ENCODE results near the gene MBLAC1. TPM values are rescaled to one million over a fixed set of nuclear protein-coding genes. Genes with fewer than 3 reads are reported as not detected.

MBLAC1 gene, protein sequence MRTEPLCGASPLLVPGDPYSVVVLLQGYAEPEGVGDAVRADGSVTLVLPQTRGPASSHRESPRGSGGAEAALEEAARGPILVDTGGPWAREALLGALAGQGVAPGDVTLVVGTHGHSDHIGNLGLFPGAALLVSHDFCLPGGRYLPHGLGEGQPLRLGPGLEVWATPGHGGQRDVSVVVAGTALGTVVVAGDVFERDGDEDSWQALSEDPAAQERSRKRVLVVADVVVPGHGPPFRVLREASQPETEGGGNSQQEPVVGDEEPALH
- total RNA-seq, result 1 to 10 TPM; 2.1 to 5.3 TPM

DNA sequence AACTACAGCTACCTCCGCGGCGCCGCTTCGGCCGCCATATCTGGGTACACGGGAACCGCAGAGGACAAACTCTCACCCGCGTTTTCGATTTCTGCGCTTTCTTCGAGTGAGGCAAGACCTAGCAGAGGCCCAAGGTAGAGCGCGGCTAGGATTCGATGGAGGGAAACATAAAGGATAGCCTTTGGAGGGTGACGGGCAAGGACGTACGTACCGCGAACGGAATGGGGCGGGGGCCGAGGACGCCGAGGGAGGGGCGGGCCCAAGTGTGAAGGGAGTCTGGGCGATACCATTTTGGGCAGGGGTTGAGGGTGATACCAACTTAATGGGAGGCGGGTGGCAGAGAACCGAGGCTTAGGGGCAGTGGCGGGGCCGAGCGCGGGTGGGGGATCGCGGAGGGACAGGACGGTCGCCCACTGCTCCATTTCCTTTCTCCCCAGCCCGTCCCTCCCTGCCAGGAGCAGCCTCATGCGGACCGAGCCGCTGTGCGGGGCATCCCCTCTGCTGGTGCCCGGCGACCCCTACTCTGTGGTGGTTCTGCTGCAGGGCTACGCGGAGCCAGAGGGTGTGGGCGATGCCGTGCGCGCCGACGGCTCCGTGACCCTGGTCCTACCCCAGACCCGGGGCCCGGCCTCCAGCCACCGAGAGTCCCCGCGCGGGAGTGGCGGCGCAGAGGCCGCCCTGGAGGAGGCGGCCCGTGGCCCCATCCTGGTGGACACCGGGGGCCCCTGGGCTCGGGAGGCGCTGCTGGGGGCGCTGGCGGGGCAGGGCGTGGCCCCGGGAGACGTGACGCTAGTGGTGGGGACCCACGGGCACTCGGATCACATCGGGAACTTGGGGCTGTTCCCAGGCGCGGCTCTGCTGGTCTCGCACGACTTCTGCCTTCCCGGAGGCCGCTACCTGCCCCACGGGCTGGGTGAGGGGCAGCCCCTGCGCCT is at the start of gene MBLAC1:
MBLAC1 (plus strand) TSS at position 37 of the 935 bp plus-strand sequence; CDS start at position 466, 429 bp downstream.
- H3K27me3 ChIP-seq, result no peaks in the 10 kb centered on the region
- H3K27ac ChIP-seq, result peak within 1 kb of the TSS; percentile 94 to 99 (median 98)
- TF ChIP-seq, protein P1, sequence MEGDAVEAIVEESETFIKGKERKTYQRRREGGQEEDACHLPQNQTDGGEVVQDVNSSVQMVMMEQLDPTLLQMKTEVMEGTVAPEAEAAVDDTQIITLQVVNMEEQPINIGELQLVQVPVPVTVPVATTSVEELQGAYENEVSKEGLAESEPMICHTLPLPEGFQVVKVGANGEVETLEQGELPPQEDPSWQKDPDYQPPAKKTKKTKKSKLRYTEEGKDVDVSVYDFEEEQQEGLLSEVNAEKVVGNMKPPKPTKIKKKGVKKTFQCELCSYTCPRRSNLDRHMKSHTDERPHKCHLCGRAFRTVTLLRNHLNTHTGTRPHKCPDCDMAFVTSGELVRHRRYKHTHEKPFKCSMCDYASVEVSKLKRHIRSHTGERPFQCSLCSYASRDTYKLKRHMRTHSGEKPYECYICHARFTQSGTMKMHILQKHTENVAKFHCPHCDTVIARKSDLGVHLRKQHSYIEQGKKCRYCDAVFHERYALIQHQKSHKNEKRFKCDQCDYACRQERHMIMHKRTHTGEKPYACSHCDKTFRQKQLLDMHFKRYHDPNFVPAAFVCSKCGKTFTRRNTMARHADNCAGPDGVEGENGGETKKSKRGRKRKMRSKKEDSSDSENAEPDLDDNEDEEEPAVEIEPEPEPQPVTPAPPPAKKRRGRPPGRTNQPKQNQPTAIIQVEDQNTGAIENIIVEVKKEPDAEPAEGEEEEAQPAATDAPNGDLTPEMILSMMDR (IDR thresholded peaks at IDR 0.05), result no peak
- TF ChIP-seq POLR2A (IDR thresholded peaks at IDR 0.05), result peak; percentile 12 to 73 (median 68)
- H3K4me3 ChIP-seq, result peak within 1 kb of the TSS; percentile 73 to 82
- DNase-seq, result peak; percentile 91 to 94 (median 93)
- peaks cover 42% of the 10 kb centered on the region for H3K4me1 ChIP-seq
- ATAC-seq, result peak; percentile 90
- WGBS, 2 donors, result 0 to 1% methylated on average over 41 to 64 of the region's 85 CpGs
- no peaks in the 10 kb centered on the region for H3K9me3 ChIP-seq
- intact Hi-C loops (cut with DNase I), result no loop called here
- no peaks in the 10 kb centered on the region for H3K36me3 ChIP-seq (replicated peaks in 1 of 2; ENCODE audit: insufficient read depth in 1 of 2, low read depth in 2 of 2)

DNA sequence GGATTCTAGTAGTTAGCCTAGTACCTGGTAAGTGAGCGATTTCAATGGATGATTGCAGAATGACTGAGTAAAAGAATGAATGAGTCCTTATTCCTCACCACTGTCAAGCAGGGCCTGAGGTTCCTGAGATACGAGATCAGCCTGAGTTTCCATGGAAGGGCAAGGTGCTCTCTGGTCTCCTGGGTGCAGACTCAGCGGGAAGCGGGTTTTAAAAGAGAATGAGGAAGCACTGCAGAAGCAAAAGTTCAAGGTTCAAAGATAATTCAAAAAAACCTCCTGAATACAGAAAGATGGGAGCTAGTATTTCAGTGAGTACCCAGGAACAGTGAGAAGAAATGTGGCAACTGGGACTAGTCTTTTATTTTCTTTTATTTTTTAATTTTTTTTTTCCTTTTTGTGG is 49.6 kb upstream of the MBLAC1 start:
- Histone ChIP-seq H3K27me3 (no peaks in the 10 kb centered on the region), H3K9me3 (peaks cover 0 to 4% (median 0%) of the 10 kb centered on the region in 3 donors), H3K27ac (no peak overlapping the region), H3K4me1 (peaks cover 29% of the 10 kb centered on the region), H3K4me3 (no peak overlapping the region), H3K36me3 (replicated peaks in 1 of 2; ENCODE audit: insufficient read depth in 1 of 2, low read depth in 2 of 2) (peaks cover 9 to 41% of the 10 kb centered on the region in 2 donors)
- no peak for ATAC-seq
- intact Hi-C loops (cut with DNase I), result loop anchor here (10.0 kb wide), 1 partner anchor 152 kb away; the partner anchor contains the start of gene GJC3
- DNase-seq, result no peak
- 91 to 93% methylated on average over 4 of the region's 4 CpGs for WGBS, 2 donors
- no peak for TF ChIP-seq POLR2A (IDR thresholded peaks at IDR 0.05)

GRCh38 chr7:100079024-100079560 is 47.7 kb upstream of the MBLAC1 start:
- Histone ChIP-seq H3K27ac (no peak overlapping the region), H3K4me1 (peaks cover 37% of the 10 kb centered on the region), H3K9me3 (no peaks in the 10 kb centered on the region), H3K27me3 (no peaks in the 10 kb centered on the region), H3K4me3 (no peak overlapping the region), H3K36me3 (replicated peaks in 1 of 2; ENCODE audit: insufficient read depth in 1 of 2, low read depth in 2 of 2) (peaks cover 0 to 24% of the 10 kb centered on the region in 2 donors)
- TF ChIP-seq, protein P1 (IDR thresholded peaks at IDR 0.05), result no peak
- TF ChIP-seq POLR2A (IDR thresholded peaks at IDR 0.05), result no peak
- intact Hi-C loops (cut with DNase I), result loop anchor here (10.0 kb wide), 1 partner anchor 154 kb away; the partner anchor contains the start of gene GJC3
- DNase-seq (no peak), ATAC-seq (no peak)
- 43 to 62% methylated on average over 7 of the region's 7 CpGs for WGBS, 2 donors

GRCh38 chr7:100080907-100081534 is 45.7 kb upstream of the MBLAC1 start:
- TF ChIP-seq POLR2A (IDR thresholded peaks at IDR 0.05), result no peak
- TF ChIP-seq, protein P1 (IDR thresholded peaks at IDR 0.05), result no peak
- Histone ChIP-seq H3K4me3 (peak overlapping the region; percentile 68 to 88), H3K9me3 (no peaks in the 10 kb centered on the region), H3K27me3 (no peaks in the 10 kb centered on the region), H3K27ac (peak overlapping the region; percentile 55 to 92 (median 77)), H3K4me1 (peaks cover 37% of the 10 kb centered on the region), H3K36me3 (replicated peaks in 1 of 2; ENCODE audit: insufficient read depth in 1 of 2, low read depth in 2 of 2) (peaks cover 0 to 8% of the 10 kb centered on the region in 2 donors)
- WGBS, 2 donors, result 0 to 1% methylated on average over 24 to 34 of the region's 34 CpGs
- no peak for ATAC-seq
- intact Hi-C loops (cut with DNase I), result no loop called here
- DNase-seq, result no peak
